Measurements from ENCODE around the gene ATAD3A.
"Not testable (repeated sequence)": the region's sequence is repeated elsewhere in the genome, so short reads cannot be mapped to it uniquely, and the experiment has no call there.

ATAD3A gene

DNA sequence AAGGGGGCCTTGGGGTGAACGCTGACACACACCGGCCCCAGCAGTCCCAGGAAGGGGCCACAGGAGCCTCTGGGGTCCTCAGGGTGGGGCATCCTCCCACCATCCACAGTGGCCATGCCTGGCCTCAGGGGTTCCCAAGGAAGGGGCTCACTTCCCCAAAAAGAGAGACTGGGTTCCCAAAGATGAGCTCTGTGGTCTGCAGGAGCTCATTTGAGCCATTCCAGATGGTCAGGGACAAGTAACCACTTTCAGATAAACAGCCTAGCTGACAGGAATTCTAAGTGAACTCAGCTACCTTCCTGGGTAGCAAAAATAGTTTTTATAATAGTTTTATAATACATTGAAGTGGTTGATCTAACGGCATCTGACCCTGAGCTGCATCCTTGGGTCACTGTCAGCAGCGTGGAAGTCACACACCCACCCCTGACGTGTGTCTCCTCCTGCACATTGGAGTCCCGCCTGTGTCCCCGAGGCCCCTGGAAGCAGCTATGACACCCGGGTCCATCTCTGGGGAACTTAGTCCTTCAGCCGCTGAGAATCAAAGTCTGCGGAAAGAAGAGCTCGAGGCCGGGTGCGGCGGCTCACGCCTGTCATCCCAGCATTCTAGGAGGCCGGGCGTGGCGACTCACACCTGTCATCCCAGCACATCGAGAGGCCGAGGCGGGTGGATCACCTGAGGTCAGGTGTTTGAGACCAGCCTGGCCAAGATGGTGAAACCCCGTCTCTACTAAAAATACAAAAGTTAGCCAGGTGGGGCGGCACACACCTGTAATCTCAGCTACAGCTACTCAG is 34.2 kb downstream of the ATAD3A start:
- Histone ChIP-seq H3K9me3 (ENCODE audit: control insufficient read depth, insufficient read depth, low read length) (no peaks in the 10 kb centered on the region), H3K36me3 (ENCODE audit: insufficient read depth, low read length) (0 out of 2 replicates have a peak, but pooled peaks cover 3% of the 10 kb centered on the region), H3K4me1 (ENCODE audit: insufficient read depth, low read length) (no peaks in the 10 kb centered on the region), H3K9ac (ENCODE audit: low read depth, low read length) (no peak overlapping the region)

- H3K4me1 ChIP-seq (ENCODE audit: insufficient read depth, low read length), result no peaks in the 10 kb centered on the region
- no peaks in the 10 kb centered on the region for H3K9me3 ChIP-seq (ENCODE audit: control insufficient read depth, insufficient read depth, low read length)
- H3K36me3 ChIP-seq (ENCODE audit: insufficient read depth, low read length), result 0 out of 2 replicates have a peak, but pooled peaks cover 3% of the 10 kb centered on the region
- H3K9ac ChIP-seq (ENCODE audit: low read depth, low read length), result no peak overlapping the region
Measured at GRCh38 chr1:1547011-1547410, 35.0 kb downstream of the ATAD3A start.

DNA sequence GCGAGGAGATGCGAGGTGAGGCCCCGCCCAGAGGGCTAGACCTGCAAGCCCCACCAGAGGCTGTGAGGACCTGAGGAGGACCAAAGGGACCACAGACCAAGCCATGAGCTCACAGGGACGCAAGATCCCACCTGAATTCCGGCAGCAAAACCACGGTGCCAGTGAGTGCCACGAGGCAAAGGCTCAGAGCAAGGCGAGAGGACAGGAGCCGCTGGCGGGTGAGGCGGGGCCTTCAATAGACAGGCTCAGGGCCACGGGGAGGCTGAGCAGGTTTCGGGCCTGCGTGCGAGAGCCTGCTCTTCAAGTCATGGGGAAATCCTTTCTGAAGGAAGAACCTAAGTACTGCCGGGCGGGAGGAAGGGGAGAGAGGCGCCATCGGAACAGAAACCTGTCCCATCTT is 35.5 kb downstream of the ATAD3A start:
- H3K36me3 ChIP-seq (ENCODE audit: insufficient read depth, low read length), result 0 out of 2 replicates have a peak, but pooled peaks cover 3% of the 10 kb centered on the region
- H3K9ac ChIP-seq (ENCODE audit: low read depth, low read length), result no peak overlapping the region
- no peaks in the 10 kb centered on the region for H3K9me3 ChIP-seq (ENCODE audit: control insufficient read depth, insufficient read depth, low read length)
- H3K4me1 ChIP-seq (ENCODE audit: insufficient read depth, low read length), result no peaks in the 10 kb centered on the region

DNA sequence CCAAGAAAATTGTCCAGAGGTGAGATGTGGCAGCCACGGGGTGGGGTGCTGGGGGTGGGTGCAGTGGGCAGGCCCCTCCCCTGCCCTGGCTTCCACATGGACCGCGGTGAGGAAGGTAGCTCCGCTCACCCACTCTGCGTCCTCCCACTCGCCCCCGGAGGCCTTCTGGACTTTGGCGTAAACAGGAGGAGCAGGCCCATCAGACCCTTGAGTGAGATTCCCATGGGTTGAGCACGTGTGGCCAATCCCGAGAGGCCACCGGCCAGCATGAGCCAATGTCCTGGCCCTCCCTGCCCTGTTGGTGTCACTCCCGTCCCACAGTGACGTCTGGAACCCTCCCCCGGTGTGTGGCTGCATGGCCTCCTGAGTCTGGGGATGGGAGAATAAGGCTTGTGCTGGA is 36.6 kb downstream of the ATAD3A start:
- H3K4me1 ChIP-seq (ENCODE audit: insufficient read depth, low read length), result no peaks in the 10 kb centered on the region
- H3K36me3 ChIP-seq (ENCODE audit: insufficient read depth, low read length), result 0 out of 2 replicates have a peak, but pooled peaks cover 3% of the 10 kb centered on the region
- H3K9me3 ChIP-seq (ENCODE audit: control insufficient read depth, insufficient read depth, low read length), result no peaks in the 10 kb centered on the region
- no peak overlapping the region for H3K9ac ChIP-seq (ENCODE audit: low read depth, low read length)

- Histone ChIP-seq H3K36me3 (ENCODE audit: insufficient read depth, low read length) (no peaks in the 10 kb centered on the region), H3K9ac (ENCODE audit: low read depth, low read length) (no peak overlapping the region), H3K9me3 (ENCODE audit: control insufficient read depth, insufficient read depth, low read length) (no peaks in the 10 kb centered on the region), H3K4me1 (ENCODE audit: insufficient read depth, low read length) (no peaks in the 10 kb centered on the region; the same call in 1 of the 2 replicates)
Measured at GRCh38 chr1:1550087-1550486, 38.1 kb downstream of the ATAD3A start.

DNA sequence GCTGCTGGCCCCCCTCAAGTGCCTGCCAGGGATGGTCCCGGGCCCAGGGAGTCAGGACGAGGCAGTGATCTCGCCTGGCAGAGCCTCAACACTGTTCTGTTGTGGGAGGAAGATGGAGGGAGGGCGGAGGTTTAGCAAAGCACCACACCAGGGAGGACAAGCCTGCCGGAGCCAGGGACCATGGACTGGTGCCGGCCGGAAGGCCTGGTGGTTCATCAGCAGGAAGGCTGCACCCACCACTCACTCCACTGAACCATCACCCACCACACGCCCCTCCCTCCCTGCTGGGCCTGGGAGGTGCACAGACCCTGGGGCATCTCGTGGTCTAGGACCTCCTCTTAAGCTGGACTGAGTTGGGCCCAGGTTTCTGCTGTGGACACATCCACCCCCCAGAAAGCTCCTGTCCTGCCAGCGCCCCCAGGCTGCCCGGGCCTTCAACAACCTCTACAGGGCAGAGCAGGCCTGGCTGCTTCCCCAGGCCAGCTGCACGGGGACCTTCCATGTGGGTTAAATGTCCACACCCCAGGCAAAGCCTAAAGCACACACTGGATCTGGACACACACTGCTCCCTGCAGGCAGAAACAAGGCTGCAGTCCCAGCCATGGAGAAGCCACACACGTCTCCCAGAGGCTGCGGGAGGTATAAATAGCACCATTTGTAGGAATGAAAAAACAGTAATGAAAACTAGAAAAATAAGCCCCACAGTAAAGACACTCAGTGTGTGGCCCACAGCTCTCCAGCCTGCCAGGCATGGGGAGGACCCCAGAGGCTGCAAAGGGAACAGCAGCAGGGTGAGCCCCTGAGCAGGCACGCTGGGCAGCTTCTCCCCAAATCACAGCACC is 38.9 kb downstream of the ATAD3A start:
- H3K4me1 ChIP-seq (ENCODE audit: insufficient read depth, low read length), result no peaks in the 10 kb centered on the region; the same call in 1 of the 2 replicates
- H3K36me3 ChIP-seq (ENCODE audit: insufficient read depth, low read length), result no peaks in the 10 kb centered on the region
- H3K9me3 ChIP-seq (ENCODE audit: control insufficient read depth, insufficient read depth, low read length), result no peaks in the 10 kb centered on the region
- no peak overlapping the region for H3K9ac ChIP-seq (ENCODE audit: low read depth, low read length)

DNA sequence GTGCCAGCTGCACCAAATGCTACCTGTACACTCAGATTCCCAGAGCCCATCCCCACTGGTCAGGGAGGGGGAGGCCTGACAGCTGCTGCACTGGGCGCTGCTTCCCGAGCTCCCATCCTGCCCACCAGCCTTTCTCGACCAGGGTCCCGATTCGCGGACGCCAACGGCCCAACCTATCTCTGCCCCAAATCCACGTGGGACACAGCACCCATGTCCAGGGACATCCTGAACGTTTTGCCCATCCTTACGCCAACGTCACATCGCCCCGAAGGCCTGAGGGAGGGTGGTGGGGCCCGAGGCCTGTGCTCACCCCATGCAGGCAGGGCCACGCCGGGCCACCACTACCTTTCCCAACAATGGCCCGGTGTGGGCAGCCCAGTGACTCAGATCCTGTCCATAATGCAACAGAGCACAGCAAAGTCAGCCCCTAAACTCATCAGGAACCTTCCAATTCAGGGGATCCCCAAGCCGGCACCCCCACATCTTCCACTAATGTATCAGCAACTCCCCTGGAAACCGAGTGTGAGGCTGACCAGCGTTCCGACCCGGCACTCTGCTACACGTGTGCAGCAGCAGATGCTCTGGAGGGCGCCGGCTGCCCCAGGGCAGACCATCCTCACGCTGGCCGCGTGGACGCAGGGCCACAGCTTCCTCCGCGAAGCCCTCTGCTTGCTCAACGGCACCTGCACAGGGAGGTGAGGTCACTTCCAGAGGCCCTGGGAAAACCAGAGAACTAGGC is 39.7 kb downstream of the ATAD3A start:
- H3K36me3 ChIP-seq (ENCODE audit: insufficient read depth, low read length), result no peaks in the 10 kb centered on the region
- H3K9ac ChIP-seq (ENCODE audit: low read depth, low read length), result no peak overlapping the region
- no peaks in the 10 kb centered on the region; the same call in 1 of the 2 replicates for H3K4me1 ChIP-seq (ENCODE audit: insufficient read depth, low read length)
- H3K9me3 ChIP-seq (ENCODE audit: control insufficient read depth, insufficient read depth, low read length), result no peaks in the 10 kb centered on the region

DNA sequence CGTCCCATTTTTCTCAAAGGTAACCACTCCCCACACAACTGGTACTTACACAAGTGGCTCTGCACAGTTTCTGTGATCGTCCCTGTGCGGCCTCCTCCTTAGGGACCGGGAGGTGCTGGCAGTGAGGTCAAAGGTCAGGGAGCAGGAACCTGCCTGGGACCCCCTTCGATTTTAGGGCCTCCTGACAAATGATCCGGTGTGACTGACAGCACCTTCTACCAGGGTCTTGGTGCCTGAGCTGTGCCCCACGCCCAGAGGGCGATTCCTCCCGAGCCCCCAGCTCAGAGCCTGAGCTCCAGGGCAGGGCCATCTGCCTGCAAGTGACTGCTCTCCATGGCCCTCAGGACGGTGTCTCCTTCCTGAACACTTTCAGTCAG is 40.3 kb downstream of the ATAD3A start:
- Histone ChIP-seq H3K36me3 (ENCODE audit: insufficient read depth, low read length) (no peaks in the 10 kb centered on the region), H3K9me3 (ENCODE audit: control insufficient read depth, insufficient read depth, low read length) (no peaks in the 10 kb centered on the region), H3K9ac (ENCODE audit: low read depth, low read length) (no peak overlapping the region), H3K4me1 (ENCODE audit: insufficient read depth, low read length) (no peaks in the 10 kb centered on the region; the same call in 1 of the 2 replicates)

DNA sequence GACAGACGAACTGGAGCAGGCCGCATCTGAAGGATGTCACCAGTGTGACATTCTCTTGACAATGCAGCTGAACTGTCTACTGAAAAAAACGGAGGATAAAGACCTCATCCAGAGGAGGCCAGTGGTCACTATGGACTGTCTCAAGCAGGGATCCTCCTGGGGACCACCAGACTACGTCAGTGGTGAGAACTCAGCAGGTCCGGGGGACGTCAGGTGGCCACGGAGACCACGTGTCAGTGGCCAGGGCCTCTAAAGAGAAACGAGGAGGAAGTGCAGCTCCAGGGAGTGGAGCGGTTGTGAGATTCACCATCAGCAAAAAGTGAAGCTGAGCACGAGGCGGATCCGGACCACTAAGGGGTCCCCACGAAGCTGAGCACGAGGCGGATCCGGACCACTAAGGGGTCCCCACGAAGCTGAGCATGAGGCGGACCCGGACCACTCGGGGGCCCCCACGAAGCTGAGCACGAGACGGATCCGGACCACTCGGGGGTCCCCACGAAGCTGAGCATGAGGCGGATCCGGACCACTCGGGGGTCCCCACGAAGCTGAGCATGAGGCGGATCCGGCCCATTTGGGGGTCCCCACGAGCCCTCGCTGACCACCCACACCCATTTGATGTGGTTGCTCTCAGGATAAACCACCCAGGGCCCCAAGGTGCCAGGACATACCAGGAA is 42.0 kb downstream of the ATAD3A start:
- no peaks in the 10 kb centered on the region for H3K36me3 ChIP-seq (ENCODE audit: insufficient read depth, low read length)

GRCh38 chr1:1554550-1554925 is 42.6 kb downstream of the ATAD3A start:
- H3K4me1 ChIP-seq (ENCODE audit: insufficient read depth, low read length), result no peaks in the 10 kb centered on the region; the same call in 1 of the 2 replicates
- no peaks in the 10 kb centered on the region for H3K9me3 ChIP-seq (ENCODE audit: control insufficient read depth, insufficient read depth, low read length)
- no peaks in the 10 kb centered on the region for H3K36me3 ChIP-seq (ENCODE audit: insufficient read depth, low read length)
- H3K9ac ChIP-seq (ENCODE audit: low read depth, low read length), result no peak overlapping the region

More for the DNA sequence above, 42.0 kb downstream of the ATAD3A start:
- Histone ChIP-seq H3K9ac (ENCODE audit: low read depth, low read length) (no peak overlapping the region), H3K4me1 (ENCODE audit: insufficient read depth, low read length) (no peaks in the 10 kb centered on the region; the same call in 1 of the 2 replicates), H3K9me3 (ENCODE audit: control insufficient read depth, insufficient read depth, low read length) (no peaks in the 10 kb centered on the region)

GRCh38 chr1:1554926-1555915 is 43.3 kb downstream of the ATAD3A start:
- Histone ChIP-seq H3K9ac (ENCODE audit: low read depth, low read length) (no peak overlapping the region), H3K4me1 (ENCODE audit: insufficient read depth, low read length) (no peaks in the 10 kb centered on the region; the same call in 1 of the 2 replicates), H3K36me3 (ENCODE audit: insufficient read depth, low read length) (no peaks in the 10 kb centered on the region), H3K9me3 (ENCODE audit: control insufficient read depth, insufficient read depth, low read length) (no peaks in the 10 kb centered on the region)

DNA sequence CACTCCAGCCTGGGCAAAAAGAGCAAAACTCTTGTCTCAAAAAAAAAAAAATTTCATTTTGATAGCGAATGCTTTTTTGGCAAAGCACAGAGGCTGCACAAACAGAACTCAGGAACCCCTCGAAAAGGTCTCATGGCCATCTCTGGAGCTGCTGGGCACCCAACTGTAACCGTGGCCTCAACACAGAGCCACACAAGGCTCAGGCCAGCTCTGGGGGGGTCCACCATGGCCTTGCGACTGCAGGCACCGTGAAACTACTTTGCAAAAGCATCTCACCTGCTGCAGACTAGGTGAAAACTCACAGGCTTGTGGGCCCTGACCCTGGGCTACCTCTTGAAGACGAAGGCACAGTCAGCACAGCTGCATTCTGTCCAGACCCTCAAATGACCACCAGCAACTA is 44.5 kb downstream of the ATAD3A start:
- Histone ChIP-seq H3K36me3 (ENCODE audit: insufficient read depth, low read length) (no peaks in the 10 kb centered on the region), H3K9ac (ENCODE audit: low read depth, low read length) (no peak overlapping the region), H3K4me1 (ENCODE audit: insufficient read depth, low read length) (no peaks in the 10 kb centered on the region; the same call in 1 of the 2 replicates), H3K9me3 (ENCODE audit: control insufficient read depth, insufficient read depth, low read length) (no peaks in the 10 kb centered on the region)

- not testable (repeated sequence) for H3K9ac ChIP-seq (ENCODE audit: low read depth, low read length); H3K36me3 ChIP-seq (ENCODE audit: insufficient read depth, low read length); H3K4me1 ChIP-seq (ENCODE audit: insufficient read depth, low read length); H3K9me3 ChIP-seq (ENCODE audit: control insufficient read depth, insufficient read depth, low read length)
Measured at GRCh38 chr1:1556961-1557360, 45.0 kb downstream of the ATAD3A start.

Data from ES-I3 (cell line).